HG03354 (cell line): Measurements from ENCODE around the gene TUBB6.
A peak's percentile ranks its signal among the peaks of the same experiment; 100 is the strongest.

Source experiments
- ATAC-seq: cut with Tn5 transposase; IDR thresholded peaks from one replicate; pipeline ENCODE4 v1.9.1; 2021; ENCODE audit warnings: mild to moderate bottlenecking; ENCODE audit not compliant: unreplicated experiment, poor library complexity, severe bottlenecking

The TUBB6 gene

DNA sequence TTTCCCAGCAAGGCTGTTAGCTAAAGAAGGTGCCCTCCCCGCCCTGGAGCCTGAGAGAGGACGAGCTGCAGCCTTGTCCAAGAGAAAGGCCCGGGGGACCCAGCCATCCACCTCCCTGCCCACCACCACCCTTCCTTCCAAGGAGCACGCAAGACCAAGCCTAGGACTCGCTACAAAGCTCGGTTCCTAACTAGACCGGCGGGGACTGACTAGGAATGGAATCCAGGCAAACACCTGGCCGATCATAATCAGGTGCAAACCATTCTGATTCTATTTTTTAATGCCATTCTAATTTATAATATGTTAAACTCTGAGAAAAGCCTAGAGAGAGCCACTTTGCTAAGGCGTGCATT is 19.7 kb upstream of the TUBB6 start:
- no peak for ATAC-seq

DNA sequence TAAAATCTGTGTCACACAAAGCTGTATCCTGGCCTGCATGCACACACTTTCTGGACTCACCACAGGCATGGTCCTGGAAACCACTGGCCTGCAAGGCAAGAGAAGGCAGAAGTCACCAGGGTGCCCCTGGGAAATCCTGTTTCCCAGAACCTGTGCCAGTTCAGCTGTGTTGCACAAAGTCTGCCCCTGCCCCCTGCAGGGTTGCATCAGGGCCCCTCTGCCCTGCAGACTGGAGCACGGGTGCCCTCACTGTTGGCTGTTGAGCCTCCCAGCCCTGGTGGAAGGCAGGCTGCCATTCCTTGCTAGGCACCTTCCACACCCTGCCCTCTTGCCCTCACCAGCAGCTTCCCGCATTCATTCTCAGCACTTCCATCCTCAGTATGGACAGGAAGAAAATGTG is 18.0 kb upstream of the TUBB6 start:
- ATAC-seq, result no peak

DNA sequence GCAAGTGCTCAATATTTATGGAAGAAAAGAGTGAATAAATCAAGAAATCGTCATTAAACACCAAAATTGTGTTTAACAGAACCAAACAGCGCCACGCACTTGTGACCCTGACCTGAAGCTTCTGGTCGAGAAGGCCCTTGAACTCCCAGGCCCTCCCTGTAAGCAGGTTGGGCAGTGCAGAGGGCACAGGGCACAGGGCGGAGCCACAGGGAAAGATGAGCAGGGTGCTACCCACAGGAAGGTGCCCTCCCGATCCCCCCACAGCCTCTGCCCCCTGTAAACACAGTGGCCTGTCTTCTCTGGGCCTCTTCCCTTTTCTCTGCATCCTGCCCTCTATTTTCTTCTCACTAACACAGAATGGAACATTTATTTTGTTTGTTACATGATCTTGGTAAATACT is 16.9 kb upstream of the TUBB6 start:
- ATAC-seq, result no peak

DNA sequence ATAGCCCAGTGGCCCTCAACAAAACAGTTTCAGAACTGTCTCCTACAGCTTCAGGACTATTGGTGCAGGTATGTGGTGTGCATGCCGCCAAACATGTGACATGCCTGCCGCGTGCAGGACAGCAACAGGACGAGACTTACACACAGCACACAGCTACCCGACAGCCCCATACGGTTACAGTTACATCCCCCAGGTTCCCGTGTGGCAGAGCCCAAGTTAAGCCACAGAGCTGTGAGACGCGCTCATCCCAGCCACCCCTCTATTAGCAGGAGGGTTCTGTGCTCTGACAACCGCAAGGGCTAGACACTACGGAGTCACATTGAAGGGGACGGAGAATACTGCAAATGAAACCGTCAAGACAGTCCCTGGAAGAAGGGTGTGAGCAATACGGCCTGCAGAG is 16.4 kb upstream of the TUBB6 start:
- ATAC-seq, result no peak

DNA sequence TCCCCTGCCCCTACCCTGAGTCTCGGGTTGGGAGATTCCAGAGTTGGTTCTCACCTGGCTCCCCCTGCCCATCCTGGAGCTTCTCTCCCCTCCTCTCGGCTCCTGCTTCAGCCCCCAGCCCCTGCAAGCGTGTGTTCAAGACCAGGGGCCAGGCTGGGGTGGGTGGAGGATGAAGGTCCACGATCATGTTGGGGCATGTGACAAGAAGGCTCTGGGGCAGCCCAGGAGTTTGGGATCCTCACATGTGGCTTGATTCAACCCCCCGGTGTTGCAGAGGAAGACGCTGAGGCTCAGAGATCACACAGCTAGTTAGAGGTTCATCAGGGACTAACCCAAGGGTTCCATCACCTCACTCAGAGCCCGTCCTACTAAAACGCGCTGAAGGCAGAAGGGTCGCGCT is 14.2 kb upstream of the TUBB6 start:
- ATAC-seq, result no peak

DNA sequence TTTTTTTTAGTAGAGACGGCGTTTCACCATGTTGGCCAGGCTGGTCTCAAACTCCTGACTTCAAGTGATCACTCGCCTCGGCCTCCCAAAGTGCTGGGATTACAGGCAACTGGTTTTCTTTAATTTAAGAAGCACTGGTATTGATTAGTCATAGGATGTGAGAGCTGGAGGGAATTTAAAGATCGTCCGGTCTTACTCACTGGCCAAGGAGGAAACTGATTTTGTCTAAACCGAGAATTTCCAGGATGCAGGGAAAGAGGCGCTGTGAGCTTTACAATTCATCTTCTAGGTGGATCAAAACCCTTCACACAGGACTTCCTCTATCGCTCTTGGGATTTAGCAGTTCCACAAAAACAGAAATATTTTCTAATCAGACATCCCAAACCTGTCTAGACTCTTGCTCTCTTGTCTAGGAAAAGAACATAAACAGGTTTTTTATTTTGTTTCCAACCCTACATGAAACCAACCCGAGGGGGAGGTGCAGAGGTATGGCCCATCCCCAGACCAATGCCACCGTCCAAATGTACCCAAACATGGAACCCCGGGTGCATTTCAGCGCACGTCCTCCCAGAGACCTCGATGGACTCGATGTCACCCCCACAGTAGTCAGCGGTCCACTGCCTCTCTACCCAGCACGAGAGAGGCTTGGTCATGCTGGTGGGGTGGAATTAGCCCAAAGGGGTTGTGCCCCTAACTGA is 12.5 kb upstream of the TUBB6 start:
- ATAC-seq, result no peak

DNA sequence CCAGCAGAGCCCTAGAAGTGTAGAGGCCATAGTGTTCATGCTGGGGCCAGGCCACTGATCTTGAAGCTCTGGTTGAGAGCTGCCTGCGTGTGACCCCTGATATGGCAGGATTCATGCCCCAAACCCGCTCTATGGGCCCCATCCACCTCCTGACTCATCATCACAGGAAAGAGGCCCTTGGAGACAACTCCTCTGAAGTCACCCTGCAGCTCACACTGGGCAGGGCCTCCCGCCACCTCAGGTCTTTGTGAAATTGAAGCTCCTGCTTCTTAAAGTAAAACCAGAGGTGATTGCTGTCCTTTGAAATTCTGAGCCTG is 12.0 kb upstream of the TUBB6 start:
- ATAC-seq, result no peak

DNA sequence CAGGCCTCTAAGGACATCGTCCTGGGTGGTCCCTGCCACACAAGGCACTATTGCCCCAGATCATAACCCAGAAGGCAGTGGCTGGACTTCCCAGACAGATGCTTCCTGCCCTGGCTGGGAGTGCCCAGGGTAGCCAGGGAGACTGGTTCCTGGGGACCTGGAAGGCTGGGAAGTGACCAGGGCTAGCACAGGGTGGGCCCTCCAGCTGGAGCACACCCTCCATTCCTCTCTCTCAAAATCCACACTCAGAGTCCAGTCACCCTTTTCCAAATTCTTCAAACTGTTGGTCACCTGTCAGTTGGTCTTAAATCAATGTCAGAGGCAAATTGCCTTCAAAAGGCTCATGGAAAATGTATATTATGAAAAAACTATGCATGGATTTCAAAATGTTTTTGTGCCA is 11.6 kb upstream of the TUBB6 start:
- ATAC-seq, result no peak

DNA sequence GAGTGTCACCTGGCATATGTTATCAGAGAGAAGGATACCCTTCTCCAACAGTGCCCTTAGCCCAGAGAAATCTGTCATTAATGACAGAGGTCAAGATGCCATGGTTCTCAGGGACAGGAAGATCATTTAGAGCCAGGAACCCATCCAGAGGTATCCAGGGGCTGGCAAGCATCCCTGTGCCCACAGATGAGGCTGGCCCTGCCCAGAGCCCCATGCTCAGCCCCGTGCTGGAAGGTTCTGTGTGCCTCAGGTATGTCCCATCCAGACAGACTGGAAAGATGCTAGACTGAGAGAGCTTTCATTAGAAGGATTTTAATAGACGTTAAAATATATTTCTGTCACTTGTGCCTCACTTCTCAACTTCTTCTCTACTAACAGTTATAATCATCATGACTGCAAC is 8.2 kb upstream of the TUBB6 start:
- ATAC-seq, result no peak

DNA sequence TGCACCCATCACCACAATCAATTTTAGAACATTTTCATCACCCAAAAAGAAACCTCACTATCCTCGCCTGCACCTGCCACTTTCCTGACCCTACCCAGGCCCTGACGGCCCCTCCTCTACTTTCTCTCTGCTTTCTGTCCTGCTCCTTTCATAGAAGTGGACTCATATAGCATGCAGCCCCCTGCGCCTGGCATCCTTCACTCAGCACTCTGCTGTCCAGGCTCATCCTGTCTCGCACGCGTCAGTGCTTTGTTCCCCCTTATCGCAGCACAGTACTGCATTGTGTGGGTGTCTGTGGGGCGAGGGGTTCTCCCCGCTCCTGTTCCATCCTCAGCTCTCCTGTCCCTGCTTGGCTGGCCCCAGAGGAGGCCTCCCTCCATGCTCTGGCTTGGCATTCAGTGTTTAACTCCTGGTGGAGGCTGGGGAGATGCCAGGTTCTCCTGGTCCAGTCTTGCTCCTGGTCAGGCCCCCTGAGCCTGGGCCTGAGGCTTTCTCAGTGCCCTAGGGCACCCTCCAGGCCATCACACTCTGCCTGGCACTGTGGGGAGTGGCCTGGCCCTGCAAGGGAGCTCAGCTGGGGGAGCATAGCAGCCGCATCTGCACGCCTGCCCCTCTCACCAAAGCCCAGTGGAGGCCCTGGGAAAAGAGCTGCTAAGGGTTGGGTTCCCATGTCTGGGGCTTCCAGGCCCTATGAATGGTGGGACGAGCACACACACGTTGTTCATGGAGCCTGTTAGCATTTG is 6.6 kb upstream of the TUBB6 start:
- ATAC-seq, result no peak

DNA sequence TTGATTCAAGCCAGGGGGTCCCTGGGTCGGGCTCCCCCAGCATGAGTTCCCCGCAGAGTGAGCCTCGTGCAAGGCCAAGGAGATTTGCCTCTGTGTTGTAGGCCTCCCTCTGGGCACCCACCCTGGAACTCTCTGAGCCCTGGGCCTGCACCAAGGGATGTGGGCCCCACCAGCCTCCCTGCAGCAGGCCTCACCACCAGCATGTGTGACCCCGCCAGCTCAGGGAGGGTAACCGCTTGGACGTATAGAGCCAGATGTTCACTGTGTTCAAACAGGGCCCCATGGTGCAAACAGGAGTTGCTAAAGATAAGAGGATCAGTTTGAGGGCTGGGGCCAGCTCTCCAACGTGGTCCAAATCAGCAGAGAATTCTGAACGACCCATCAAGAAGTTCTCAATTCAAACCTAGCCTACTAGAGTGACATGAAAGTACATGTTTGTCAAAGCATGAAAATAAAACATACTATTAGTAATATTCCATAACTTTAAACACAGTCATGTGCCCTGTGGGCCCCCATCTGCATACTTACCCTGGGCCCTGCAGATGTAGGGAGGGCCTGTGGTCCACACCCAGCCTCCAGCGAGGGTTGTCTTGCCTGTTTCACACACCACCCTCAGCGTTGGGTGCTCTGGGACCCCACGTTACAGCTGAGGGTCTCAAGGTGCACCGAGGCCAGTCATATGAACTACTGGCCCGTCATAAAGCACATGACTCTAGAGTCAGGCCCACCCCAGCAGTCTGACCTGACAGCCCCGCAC is 5.5 kb upstream of the TUBB6 start:
- ATAC-seq, result no peak

DNA sequence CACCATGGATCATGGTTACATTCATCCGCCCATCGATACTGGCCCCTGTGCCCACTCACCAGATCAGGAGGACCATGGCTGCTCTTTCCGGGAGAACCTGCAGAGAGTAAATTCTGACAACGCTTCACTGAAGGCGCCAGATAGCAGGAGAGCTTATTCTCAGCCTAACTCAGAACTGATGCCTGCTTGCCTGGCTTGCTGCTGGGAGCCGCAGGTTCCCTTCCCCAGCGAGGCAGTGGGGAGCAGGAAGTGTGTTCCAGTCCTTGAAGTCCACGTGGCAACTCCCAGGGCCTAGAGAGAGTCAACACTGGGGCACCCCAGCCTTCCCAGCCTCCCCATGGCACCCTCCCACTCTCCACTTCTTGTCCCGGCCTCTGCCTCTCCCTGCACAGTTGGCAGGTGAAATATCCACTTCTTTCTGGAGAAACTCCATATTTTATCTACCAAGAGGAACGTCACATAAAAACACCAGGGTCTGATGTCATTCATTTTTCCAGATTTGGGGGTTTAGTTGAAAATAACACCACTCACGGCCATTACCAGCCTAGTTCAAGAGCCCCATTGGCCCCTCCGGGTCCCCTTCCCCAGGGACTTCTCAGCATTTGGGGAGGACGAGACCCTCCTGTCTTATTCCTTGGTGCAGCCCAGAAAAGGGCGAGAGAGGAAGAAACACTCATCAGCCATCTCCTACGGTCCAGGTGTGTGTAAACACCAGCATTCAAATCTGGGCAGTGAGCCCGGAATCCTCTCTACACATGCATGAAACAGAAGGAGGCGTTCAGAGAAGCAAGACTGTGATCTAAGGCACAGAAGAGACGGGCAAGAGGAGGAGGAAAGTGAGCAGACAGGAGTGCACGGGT is 3.5 kb upstream of the TUBB6 start:
- no peak for ATAC-seq

DNA sequence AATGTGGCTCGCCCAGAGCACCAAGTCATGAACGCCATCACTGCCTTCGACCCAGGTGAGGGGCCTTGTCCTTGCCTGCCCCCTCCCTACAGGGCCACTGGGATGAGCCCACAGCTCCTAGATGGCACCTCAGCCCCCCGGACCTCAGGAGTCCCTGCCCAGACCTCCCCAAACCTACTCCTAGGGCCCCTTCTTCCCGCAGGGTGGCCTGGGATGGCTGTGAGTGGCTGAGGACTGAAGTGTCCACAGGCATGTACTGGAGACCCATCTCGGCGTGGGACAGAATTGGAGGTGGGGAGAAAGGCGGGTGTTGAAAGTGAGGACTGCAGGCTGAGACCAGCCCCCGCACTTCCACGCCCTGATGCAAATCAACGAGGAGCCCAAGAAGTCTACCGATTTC is 2.8 kb upstream of the TUBB6 start:
- ATAC-seq, result no peak

DNA sequence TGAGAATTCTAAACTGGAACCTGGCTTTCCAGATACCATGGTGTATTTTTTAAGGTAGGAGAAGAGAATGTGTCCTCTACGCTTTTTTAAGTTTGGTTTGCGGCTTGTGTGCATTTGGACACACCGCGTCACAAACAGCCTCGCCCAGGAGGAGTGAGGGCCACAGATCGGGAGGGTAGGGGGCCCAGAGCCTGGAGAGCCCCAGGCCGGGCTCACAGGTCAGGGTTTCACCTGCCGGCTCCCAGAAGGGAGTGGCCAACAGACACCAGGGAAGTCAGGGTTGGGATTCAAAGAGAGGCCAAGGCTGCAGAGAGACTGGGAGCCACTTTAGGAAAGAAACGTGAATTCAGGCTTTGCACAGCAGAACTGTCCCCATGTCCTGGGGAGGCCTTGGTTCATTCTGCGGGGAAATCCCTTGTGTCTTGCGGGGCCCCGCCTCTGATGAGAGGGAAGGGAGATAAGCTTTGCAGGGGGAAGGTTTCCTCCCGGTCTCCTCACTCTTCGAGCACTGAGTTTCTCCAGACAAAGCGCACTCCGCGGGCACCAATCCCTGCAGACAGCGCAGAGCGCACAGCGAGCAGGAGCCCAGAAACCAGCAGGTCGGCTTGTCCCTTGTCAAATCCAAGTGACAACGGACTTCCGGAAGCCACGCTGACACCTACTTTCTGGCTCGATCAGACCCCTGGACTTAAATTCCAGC is 2.0 kb upstream of the TUBB6 start:
- ATAC-seq, result no peak

DNA sequence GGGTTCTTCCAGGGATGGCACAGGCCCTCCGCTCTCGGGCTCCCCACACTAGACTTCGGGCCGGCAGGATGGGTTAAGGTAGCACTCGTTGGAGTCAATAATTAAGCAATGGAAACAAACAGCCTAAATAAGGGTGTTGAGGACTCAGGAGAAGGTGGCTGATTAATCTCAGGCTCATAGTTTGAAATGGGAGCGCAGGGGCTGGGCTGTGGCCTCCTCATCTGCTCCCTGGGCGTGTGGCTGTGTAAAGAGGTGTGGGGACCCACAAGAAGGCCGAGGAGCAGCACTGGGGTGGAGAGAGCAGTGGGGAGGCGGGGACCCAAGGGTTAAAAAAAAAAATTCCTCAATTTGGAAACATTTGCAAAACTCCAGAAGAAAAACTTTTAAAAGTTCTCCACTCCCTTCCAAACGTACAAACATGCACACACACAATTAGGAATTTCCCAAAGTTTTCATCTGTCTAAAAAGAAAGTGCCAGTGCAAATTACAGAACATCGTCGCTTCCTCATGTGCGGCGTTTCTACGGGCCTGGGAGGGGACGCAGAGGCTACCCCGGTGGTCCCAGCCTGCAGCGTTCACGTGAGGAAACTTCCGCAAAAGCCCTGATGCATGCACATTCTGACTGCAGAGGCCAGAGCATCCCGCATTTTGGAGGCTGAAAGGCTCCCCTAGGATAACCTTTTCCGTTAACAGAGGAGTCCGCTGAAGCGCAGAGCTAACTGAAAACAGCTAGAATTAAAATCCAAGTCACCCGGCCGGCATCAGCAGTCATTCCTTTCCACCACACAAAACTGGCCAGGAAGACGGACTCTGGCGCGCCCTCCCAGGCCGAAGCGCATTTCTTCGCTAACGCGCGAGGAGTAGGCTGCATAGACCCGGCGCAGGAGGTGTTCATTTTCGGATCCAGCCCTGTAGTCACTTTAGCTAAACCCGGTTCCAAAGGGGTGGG is 1.0 kb upstream of the TUBB6 start:
- ATAC-seq, result peak; percentile 19

DNA sequence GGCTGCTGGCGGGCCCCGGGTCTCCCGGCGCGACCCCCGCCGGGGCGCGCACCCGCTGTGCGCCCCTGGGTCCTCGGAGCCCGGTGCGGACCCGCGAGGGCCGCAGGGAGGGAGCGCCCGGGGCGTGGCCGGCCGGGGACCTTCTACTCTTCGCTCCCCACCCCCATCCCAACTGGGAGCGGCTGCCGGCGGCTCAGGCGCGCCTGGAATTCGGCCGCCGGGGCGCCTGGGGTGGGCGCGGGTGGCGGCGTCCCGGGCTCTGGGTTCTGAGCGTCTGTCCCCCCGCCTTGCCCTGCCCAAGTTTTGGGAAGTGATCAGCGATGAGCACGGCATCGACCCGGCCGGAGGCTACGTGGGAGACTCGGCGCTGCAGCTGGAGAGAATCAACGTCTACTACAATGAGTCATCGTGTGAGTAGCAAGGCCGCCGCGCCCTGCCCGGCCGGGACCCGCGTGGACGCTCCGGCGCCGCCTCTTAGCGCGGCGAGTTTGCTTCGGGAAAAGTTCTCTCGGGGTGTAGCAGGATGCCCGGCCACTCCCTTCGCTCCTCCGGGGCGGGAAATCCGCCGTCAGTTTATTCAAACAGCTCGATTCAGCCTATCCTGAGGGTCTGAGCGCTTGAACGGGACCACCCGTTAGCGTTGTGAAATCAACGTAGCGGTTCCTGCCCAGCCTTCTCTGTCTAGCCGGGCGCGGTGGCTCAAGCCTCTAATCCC is 502 bp downstream of the TUBB6 start:
- ATAC-seq, result peak; percentile 65

DNA sequence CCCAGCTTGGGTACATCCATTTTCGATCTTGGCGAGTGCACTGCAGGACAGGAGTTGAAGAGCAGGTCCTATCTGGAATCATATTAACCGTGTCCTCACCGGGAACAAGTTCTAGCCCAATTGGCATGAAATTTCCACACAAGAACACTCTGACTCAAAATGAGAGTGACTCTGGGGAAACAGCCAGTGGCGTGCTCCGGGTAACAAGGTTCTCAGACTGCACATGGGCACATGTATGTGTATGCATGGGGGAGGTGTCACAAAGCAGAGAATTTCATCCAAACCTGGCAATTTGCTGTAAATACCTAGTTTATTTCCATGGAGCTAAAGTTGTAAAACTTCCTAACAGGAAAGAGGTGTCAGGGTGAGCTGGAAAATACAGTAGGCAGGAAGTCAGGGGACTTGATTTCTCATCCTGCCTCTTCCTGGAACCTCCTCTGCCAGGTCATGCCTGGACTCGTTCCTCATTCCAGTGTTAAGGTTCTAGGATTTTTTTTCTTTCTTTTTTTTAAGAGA is 1.7 kb downstream of the TUBB6 start:
- no peak for ATAC-seq

DNA sequence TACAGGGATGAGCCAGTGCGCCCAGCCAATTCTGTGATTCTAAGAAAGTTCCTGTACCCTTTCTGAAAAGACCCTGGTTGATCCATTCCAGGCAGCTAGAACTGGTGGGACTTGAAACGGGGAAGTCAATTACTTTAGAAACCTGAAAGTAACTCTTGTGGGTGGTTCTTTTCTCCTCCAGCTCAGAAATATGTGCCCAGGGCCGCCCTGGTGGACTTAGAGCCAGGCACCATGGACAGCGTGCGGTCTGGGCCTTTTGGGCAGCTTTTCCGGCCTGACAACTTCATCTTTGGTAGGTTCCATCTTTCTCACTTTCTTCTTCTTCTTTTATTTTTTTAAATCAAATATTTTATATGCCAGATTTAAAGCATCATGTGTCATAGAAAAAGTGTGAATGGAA is 2.7 kb downstream of the TUBB6 start:
- no peak for ATAC-seq
